Left ventricle myocardium inferior (tissue), 1 donor: ENCODE data around the gene OSER1. TPM values are rescaled to one million over a fixed set of nuclear protein-coding genes. Genes with fewer than 3 reads are reported as not detected.

ENCODE experiments used
- DNase-seq: peaks from one replicate; pipeline ENCODE4 v3.0.0-alpha.2; 2020
- H3K27ac ChIP-seq: fragments of 200-600 bp; replicated peaks from 2 replicates; pipeline ENCODE4 v1.8.0; 2021
- H3K27me3 ChIP-seq: fragments of 200-600 bp; 2 replicates; pipeline ENCODE4 v1.8.0; 2021; ENCODE audit warnings: low read depth
- H3K36me3 ChIP-seq: fragments of 200-600 bp; 2 replicates; pipeline ENCODE4 v1.8.0; 2021
- H3K4me1 ChIP-seq: fragments of 200-600 bp; 2 replicates; pipeline ENCODE4 v1.8.0; 2021
- H3K4me3 ChIP-seq: fragments of 200-600 bp; 2 replicates; pipeline ENCODE4 v1.8.0; 2021; ENCODE audit warnings: mild to moderate bottlenecking, moderate library complexity
- H3K9me3 ChIP-seq: fragments of 200-600 bp; replicated peaks from 2 replicates; pipeline ENCODE4 v1.8.0; 2021
- CTCF ChIP-seq: fragments of 200-600 bp; IDR thresholded peaks from 2 replicates; pipeline ENCODE4 v1.8.0; 2021; ENCODE audit warnings: antibody characterized with exemption, mild to moderate bottlenecking, borderline replicate concordance
- intact Hi-C: fragments of 100-400 bp; cut with micrococcal nuclease; formaldehyde crosslinking; loops from one replicate; pipeline ENCODE4 v1.11.0; 2022
- total RNA-seq: library from RNA; stranded (reverse); fragmentation: NEBNext Ultra II Directional; extraction: Animal tissue kit (Norgen Biotek cat#: 25700); gene quantifications from one replicate; pipeline ENCODE4 v1.2.1, GENCODE V29; 2021
- donor health status: DM: no; HTN: yes; CAD: no; lungs with severe emphysema.

Gene OSER1
- total RNA-seq, 1 donor from 2014 or later: 34.0 TPM

DNA sequence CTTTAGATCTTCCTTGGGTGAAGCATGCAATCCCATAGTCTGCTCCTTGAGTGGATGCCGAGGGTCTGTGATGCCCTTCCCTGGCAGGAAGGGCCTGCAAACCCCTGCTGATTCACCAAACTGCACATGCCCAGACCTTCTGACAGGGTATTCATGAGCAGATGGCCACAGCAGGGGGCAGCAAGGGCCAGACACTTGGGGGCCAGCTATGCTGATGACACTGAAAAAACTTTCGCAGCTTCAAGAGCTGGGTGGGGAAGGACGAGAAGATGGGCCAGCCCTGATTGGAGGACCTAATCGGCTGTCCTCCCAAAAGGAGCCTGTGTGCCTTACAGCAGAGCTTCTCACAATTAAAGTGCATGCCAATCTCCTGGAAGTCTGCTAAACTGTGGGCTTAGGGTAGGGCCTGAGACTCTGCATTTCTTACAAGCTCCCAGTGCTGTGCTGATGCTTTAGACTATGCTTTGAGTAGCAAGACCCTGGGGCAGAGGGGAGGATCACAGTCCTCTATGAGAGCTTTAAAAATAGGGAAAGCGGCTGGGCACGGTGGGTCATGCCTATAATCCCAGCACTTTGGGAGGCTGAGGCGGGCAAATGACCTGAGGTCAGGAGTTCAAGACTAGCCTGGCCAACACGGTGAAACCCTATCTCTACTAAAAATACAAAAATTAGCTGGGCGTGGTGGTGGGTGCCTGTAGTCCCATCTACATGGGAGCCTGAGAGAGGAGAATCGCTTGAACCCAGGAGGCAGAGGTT, 21.3 kb upstream of the OSER1 start:
- H3K36me3 ChIP-seq: no peaks in the 10 kb centered on the region
- H3K4me3 ChIP-seq: no peak overlapping the region
- H3K27me3 ChIP-seq: no peaks in the 10 kb centered on the region
- TF ChIP-seq CTCF: no peak
- intact Hi-C loops: no loop called here
- no peak for DNase-seq
- peaks cover 5% of the 10 kb centered on the region for H3K4me1 ChIP-seq
- no peak overlapping the region for H3K27ac ChIP-seq
- H3K9me3 ChIP-seq: no peaks in the 10 kb centered on the region

DNA sequence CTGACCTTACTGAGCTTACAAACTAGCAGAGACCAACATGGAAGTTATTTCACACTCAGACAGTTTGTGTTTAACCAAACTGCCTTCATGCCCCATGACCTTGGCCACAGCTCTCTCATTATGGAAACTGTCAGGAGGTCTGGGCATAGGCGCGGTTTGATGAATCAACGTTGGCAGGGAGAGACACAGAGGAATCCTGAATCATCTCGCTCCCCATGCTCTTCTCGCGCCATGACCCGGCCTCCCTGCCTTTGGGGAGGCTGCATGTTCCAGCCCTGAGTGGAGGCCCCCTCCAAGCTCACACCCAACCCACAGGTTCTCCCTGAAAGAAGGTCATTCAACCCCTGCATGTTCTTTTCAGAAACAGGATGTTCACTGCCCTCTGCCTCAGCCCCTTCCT, 20.6 kb upstream of the OSER1 start:
- TF ChIP-seq CTCF: no peak
- intact Hi-C loops: no loop called here
- Histone ChIP-seq H3K36me3 (no peaks in the 10 kb centered on the region), H3K9me3 (no peaks in the 10 kb centered on the region), H3K4me1 (peaks cover 5% of the 10 kb centered on the region), H3K27me3 (no peaks in the 10 kb centered on the region), H3K4me3 (no peak overlapping the region), H3K27ac (no peak overlapping the region)
- DNase-seq: no peak

DNA sequence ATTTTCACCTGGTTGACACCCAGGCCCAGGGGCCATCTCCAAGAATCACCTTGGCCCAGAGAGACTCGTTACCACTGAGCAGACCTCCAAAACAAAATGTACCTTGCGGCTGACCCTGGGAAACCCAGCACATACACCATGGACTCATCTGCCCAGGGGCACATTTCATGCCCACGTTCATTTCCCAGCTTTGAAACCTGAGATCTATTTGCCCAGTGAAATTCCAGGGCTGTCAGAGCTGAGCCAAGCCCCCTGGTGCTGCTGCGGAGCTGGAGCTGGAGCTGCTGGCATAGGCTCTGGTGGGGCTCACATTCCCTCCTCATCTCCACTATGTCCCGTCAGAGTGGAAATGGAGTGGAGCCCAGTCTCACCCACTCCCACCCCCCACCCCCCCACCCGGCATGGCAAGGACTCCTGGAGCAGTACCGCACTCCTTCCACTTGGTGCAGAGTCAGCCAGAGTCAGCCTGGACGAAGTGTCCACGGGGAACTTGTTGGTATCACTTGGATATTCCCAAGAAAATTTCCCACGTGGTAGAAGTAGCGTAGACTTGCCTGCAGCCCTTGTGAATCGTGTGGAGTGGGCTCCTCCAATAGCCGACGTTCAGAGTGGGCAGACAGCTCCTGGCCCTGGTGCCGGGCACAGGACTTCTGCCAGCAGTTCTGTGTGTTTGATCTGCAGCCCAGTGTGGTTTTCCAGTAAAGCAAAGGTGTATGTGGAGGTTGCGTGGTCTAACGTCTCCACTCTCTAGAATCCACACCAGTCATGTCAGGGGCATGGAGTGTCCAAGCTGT, 18.1 kb upstream of the OSER1 start:
- DNase-seq: no peak
- H3K27ac ChIP-seq: no peak overlapping the region
- H3K9me3 ChIP-seq: no peaks in the 10 kb centered on the region
- intact Hi-C loops: no loop called here
- no peak overlapping the region for H3K4me3 ChIP-seq
- H3K36me3 ChIP-seq: no peaks in the 10 kb centered on the region
- no peaks in the 10 kb centered on the region for H3K27me3 ChIP-seq
- H3K4me1 ChIP-seq: peaks cover 13% of the 10 kb centered on the region
- TF ChIP-seq CTCF: peak; percentile 23

- no peaks in the 10 kb centered on the region for H3K9me3 ChIP-seq
- intact Hi-C loops: no loop called here
- no peak for DNase-seq
- TF ChIP-seq CTCF: no peak
- peak overlapping the region; percentile 80 for H3K27ac ChIP-seq
- peaks cover 34% of the 10 kb centered on the region for H3K4me1 ChIP-seq
- peaks cover 5% of the 10 kb centered on the region for H3K36me3 ChIP-seq
- H3K4me3 ChIP-seq: no peak overlapping the region
- no peaks in the 10 kb centered on the region for H3K27me3 ChIP-seq
Measured at GRCh38 chr20:44224637-44225036, 14.1 kb upstream of the OSER1 start.

DNA sequence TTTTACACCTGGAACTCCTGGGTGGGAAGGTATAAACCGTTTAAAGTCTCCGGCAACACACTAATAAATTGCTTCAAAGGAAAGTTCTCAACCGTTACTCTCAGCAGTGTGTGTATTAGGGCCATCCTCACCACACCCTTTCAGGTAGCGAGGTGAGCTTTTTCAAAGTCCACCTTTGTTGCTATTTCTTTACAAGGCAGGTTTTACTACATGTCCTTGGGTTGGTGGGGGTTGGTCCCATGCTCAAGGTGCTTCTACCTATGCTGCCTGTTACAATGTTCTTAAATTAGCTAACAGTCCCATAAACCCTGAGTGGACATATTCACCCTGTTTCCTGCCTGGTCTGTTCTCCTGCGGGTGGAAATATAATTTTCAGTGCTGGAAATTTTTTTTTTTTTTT, 13.2 kb upstream of the OSER1 start:
- DNase-seq: no peak
- H3K4me3 ChIP-seq: no peak overlapping the region
- no peak for TF ChIP-seq CTCF
- H3K27ac ChIP-seq: peak overlapping the region; percentile 80
- peaks cover 40% of the 10 kb centered on the region for H3K4me1 ChIP-seq
- intact Hi-C loops: no loop called here
- H3K36me3 ChIP-seq: peaks cover 5% of the 10 kb centered on the region
- no peaks in the 10 kb centered on the region for H3K27me3 ChIP-seq
- no peaks in the 10 kb centered on the region for H3K9me3 ChIP-seq
